ENCODE data around the gene TOMM7.

DNA sequence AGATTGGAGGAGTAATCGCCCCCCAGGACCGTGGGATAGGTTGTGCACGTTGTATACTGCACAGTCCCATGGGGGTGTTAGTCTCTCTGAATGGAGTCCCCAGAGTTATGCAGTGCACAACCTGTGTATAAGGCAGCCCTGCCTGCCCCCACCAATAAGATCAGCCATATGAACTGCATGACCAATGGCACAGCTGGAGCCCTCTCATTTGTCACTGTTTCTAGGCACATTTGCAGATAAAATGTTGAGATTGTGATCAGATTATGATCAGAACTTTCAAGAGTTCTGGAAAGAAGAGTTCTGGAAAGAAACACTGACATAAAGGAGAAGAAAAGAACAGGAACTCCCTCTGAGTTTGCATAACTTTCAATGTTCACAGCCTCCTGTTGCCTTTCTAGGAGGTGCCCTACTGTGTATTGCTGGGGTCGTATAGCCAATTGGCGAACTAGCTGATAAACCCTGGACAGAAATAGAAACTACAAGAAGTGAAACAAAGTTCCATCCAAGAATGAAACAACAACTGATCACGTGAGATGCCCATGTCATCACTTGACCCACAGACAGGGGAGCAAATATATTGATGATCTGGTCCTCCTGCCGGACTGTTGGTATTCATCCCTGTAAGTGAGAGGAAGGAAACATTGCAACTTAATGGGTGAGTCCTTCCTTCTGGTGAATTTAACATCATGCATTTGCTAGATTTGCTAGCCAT lies 49.6 kb upstream of the TOMM7 start:
- no peak for TF ChIP-seq MEIS2 (IDR thresholded peaks at IDR 0.05; ENCODE audit: partially characterized antibody)
- no peak for TF ChIP-seq ARID1B (IDR thresholded peaks at IDR 0.05)
- TF ChIP-seq, protein P1, sequence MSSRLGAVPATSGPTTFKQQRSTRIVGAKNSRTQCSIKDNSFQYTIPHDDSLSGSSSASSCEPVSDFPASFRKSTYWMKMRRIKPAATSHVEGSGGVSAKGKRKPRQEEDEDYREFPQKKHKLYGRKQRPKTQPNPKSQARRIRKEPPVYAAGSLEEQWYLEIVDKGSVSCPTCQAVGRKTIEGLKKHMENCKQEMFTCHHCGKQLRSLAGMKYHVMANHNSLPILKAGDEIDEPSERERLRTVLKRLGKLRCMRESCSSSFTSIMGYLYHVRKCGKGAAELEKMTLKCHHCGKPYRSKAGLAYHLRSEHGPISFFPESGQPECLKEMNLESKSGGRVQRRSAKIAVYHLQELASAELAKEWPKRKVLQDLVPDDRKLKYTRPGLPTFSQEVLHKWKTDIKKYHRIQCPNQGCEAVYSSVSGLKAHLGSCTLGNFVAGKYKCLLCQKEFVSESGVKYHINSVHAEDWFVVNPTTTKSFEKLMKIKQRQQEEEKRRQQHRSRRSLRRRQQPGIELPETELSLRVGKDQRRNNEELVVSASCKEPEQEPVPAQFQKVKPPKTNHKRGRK (tag; IDR thresholded peaks at IDR 0.05) = no peak
- TF ChIP-seq PCBP1 (IDR thresholded peaks at IDR 0.05; ENCODE audit: low read depth, low read length, poor library complexity, severe bottlenecking) = no peak
- TF ChIP-seq, protein P2, sequence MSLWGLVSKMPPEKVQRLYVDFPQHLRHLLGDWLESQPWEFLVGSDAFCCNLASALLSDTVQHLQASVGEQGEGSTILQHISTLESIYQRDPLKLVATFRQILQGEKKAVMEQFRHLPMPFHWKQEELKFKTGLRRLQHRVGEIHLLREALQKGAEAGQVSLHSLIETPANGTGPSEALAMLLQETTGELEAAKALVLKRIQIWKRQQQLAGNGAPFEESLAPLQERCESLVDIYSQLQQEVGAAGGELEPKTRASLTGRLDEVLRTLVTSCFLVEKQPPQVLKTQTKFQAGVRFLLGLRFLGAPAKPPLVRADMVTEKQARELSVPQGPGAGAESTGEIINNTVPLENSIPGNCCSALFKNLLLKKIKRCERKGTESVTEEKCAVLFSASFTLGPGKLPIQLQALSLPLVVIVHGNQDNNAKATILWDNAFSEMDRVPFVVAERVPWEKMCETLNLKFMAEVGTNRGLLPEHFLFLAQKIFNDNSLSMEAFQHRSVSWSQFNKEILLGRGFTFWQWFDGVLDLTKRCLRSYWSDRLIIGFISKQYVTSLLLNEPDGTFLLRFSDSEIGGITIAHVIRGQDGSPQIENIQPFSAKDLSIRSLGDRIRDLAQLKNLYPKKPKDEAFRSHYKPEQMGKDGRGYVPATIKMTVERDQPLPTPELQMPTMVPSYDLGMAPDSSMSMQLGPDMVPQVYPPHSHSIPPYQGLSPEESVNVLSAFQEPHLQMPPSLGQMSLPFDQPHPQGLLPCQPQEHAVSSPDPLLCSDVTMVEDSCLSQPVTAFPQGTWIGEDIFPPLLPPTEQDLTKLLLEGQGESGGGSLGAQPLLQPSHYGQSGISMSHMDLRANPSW (CRISPR knock-in tag; IDR thresholded peaks at IDR 0.05) = no peak

All from K562 (cell line).